HEK293 (cell line): ENCODE measurements around the gene ZSCAN9.

Experiments
- CTCF ChIP-seq: fragments of 450-650 bp; formaldehyde crosslinking; IDR thresholded peaks from 2 replicates; pipeline ENCODE4 v1.5.1; 2016; ENCODE audit warnings: missing biosample characterization, missing genetic modification characterization
- ELK4 ChIP-seq: IDR thresholded peaks from 2 replicates; pipeline ENCODE4 v1.6.1; 2011; ENCODE audit warnings: mild to moderate bottlenecking, low read depth, low read length, borderline replicate concordance
- KLF1 ChIP-seq: fragments of 450-650 bp; formaldehyde crosslinking; IDR thresholded peaks from 2 replicates; pipeline ENCODE4 v1.5.1; 2016; ENCODE audit warnings: missing biosample characterization, missing genetic modification characterization
- MYNN ChIP-seq: fragments of 450-650 bp; formaldehyde crosslinking; IDR thresholded peaks from 2 replicates; pipeline ENCODE4 v1.5.1; 2016; ENCODE audit warnings: missing biosample characterization, missing genetic modification characterization, borderline replicate concordance
- OVOL3 ChIP-seq: fragments of 450-650 bp; formaldehyde crosslinking; IDR thresholded peaks from 2 replicates; pipeline ENCODE4 v1.5.1; 2016; ENCODE audit warnings: missing biosample characterization, missing genetic modification characterization
- PRDM1 ChIP-seq: fragments of 450-650 bp; formaldehyde crosslinking; IDR thresholded peaks from 2 replicates; pipeline ENCODE4; 2016; ENCODE audit warnings: missing biosample characterization, missing genetic modification characterization
- SALL2 ChIP-seq: fragments of 450-650 bp; formaldehyde crosslinking; IDR thresholded peaks from 2 replicates; pipeline ENCODE4 v1.5.0; 2017; ENCODE audit warnings: missing biosample characterization, mild to moderate bottlenecking, missing genetic modification characterization, borderline replicate concordance
- SP2 ChIP-seq: fragments of 450-650 bp; formaldehyde crosslinking; IDR thresholded peaks from 2 replicates; pipeline ENCODE4 v1.5.1; 2016; ENCODE audit warnings: missing biosample characterization, missing genetic modification characterization
- ZBTB11 ChIP-seq: fragments of 450-650 bp; formaldehyde crosslinking; conservative IDR thresholded peaks from 2 replicates; pipeline ENCODE4 v1.5.1; 2016; ENCODE audit warnings: low read depth, missing biosample characterization, missing genetic modification characterization
- ZBTB20 ChIP-seq: fragments of 450-650 bp; formaldehyde crosslinking; IDR thresholded peaks from 2 replicates; pipeline ENCODE4 v1.5.1; 2016; ENCODE audit warnings: missing biosample characterization, missing genetic modification characterization
- ZBTB21 ChIP-seq: fragments of 450-650 bp; formaldehyde crosslinking; IDR thresholded peaks from 2 replicates; pipeline ENCODE4 v1.5.1; 2017; ENCODE audit warnings: missing biosample characterization, missing genetic modification characterization
- ZBTB48 ChIP-seq: fragments of 450-650 bp; formaldehyde crosslinking; IDR thresholded peaks from 2 replicates; pipeline ENCODE4 v1.5.1; 2016; ENCODE audit warnings: missing biosample characterization, missing genetic modification characterization
- ZNF266 ChIP-seq: fragments of 450-650 bp; formaldehyde crosslinking; IDR thresholded peaks from 2 replicates; pipeline ENCODE4 v1.5.1; 2016; ENCODE audit warnings: missing biosample characterization, missing genetic modification characterization, low read depth
- ZNF280C ChIP-seq: fragments of 450-650 bp; formaldehyde crosslinking; IDR thresholded peaks from 2 replicates; pipeline ENCODE4 v1.5.1; 2016; ENCODE audit warnings: missing biosample characterization, missing genetic modification characterization
- ZNF292 ChIP-seq: fragments of 450-650 bp; formaldehyde crosslinking; IDR thresholded peaks from 2 replicates; pipeline ENCODE4 v1.5.1; 2016; ENCODE audit warnings: low read depth, missing biosample characterization, missing genetic modification characterization, borderline replicate concordance
- ZNF302 ChIP-seq: fragments of 450-650 bp; formaldehyde crosslinking; IDR thresholded peaks from 2 replicates; pipeline ENCODE4 v1.5.1; 2016; ENCODE audit warnings: missing biosample characterization, missing genetic modification characterization, low read depth
- ZNF366 ChIP-seq: fragments of 450-650 bp; formaldehyde crosslinking; conservative IDR thresholded peaks from 2 replicates; pipeline ENCODE4 v1.5.1; 2016; ENCODE audit warnings: missing biosample characterization, missing genetic modification characterization
- ZNF404 ChIP-seq: fragments of 450-650 bp; formaldehyde crosslinking; IDR thresholded peaks from 2 replicates; pipeline ENCODE4 v1.5.1; 2017; ENCODE audit warnings: missing biosample characterization, missing genetic modification characterization
- ZNF423 ChIP-seq: fragments of 450-650 bp; formaldehyde crosslinking; IDR thresholded peaks from 2 replicates; pipeline ENCODE4 v1.5.1; 2016; ENCODE audit warnings: missing biosample characterization, missing genetic modification characterization
- ZNF433 ChIP-seq: fragments of 450-650 bp; formaldehyde crosslinking; IDR thresholded peaks from 2 replicates; pipeline ENCODE4 v1.5.1; 2016; ENCODE audit warnings: missing biosample characterization, missing genetic modification characterization, low read depth
- ZNF488 ChIP-seq: fragments of 450-650 bp; formaldehyde crosslinking; IDR thresholded peaks from 2 replicates; pipeline ENCODE4 v1.5.1; 2016; ENCODE audit warnings: missing biosample characterization, missing genetic modification characterization
- ZNF501 ChIP-seq: fragments of 450-650 bp; formaldehyde crosslinking; IDR thresholded peaks from 2 replicates; pipeline ENCODE4 v1.5.1; 2016; ENCODE audit warnings: missing biosample characterization, missing genetic modification characterization
- ZNF610 ChIP-seq: fragments of 450-650 bp; formaldehyde crosslinking; IDR thresholded peaks from 2 replicates; pipeline ENCODE4 v1.5.1; 2016; ENCODE audit warnings: missing biosample characterization, missing genetic modification characterization, borderline replicate concordance
- ZNF658 ChIP-seq: fragments of 450-650 bp; formaldehyde crosslinking; IDR thresholded peaks from 2 replicates; pipeline ENCODE4; 2016; ENCODE audit warnings: missing biosample characterization, missing genetic modification characterization
- ZNF660 ChIP-seq: fragments of 450-650 bp; IDR thresholded peaks from 2 replicates; pipeline ENCODE4 v1.5.1; 2018; ENCODE audit warnings: missing biosample characterization, mild to moderate bottlenecking, missing genetic modification characterization
- ZNF677 ChIP-seq: fragments of 450-650 bp; IDR thresholded peaks from 2 replicates; pipeline ENCODE4 v1.5.0; 2018; ENCODE audit warnings: missing biosample characterization, mild to moderate bottlenecking, missing genetic modification characterization, moderate library complexity
- ZNF701 ChIP-seq: fragments of 450-650 bp; formaldehyde crosslinking; IDR thresholded peaks from 2 replicates; pipeline ENCODE4 v1.5.1; 2016; ENCODE audit warnings: missing biosample characterization, missing genetic modification characterization
- ZNF792 ChIP-seq: fragments of 450-650 bp; formaldehyde crosslinking; IDR thresholded peaks from 2 replicates; pipeline ENCODE4 v1.5.1; 2016; ENCODE audit warnings: missing biosample characterization, missing genetic modification characterization
- ZNF830 ChIP-seq: fragments of 450-650 bp; IDR thresholded peaks from 2 replicates; pipeline ENCODE4 v1.5.0; 2018; ENCODE audit warnings: missing biosample characterization, missing genetic modification characterization, low read depth, mild to moderate bottlenecking, moderate library complexity

The ZSCAN9 gene

GRCh38 chr6:28281288-28282064 lies 56.4 kb downstream of the ZSCAN9 start, which contains the start of gene PGBD1 (continued):
- TF ChIP-seq MYNN (tag by site-specific recombination) (no peak), KLF1 (tag by site-specific recombination) (peak; percentile 56; the same call in 1 of the 2 replicates), ZNF701 (tag by site-specific recombination) (no peak), ZNF660 (tag by site-specific recombination) (peak; percentile 84), SP2 (tag by site-specific recombination) (peak; percentile 55), SALL2 (tag by site-specific recombination) (no peak), CTCF (tag by site-specific recombination) (0 out of 2 replicates have a peak, but pooled peaks have one; percentile 25), ZBTB20 (tag by site-specific recombination) (peak; percentile 71), ZNF433 (no peak), ZBTB11 (tag by site-specific recombination) (peak; percentile 57; the same call in 1 of the 2 replicates), ELK4 (no peak), ZNF830 (no peak), ZNF677 (tag by site-specific recombination) (no peak), ZNF292 (no peak), ZBTB48 (no peak), ZNF501 (tag by site-specific recombination) (peak; percentile 90), ZNF266 (no peak), ZNF423 (tag by site-specific recombination) (peak; percentile 47; the same call in 1 of the 2 replicates), ZNF280C (tag by site-specific recombination) (no peak), ZNF404 (tag by site-specific recombination) (no peak), ZNF488 (tag by site-specific recombination) (no peak), ZNF366 (tag by site-specific recombination) (no peak), ZBTB21 (tag by site-specific recombination) (no peak), ZNF792 (tag by site-specific recombination) (no peak), ZNF302 (tag by site-specific recombination) (no peak), PRDM1 (tag by site-specific recombination) (no peak), ZNF610 (tag by site-specific recombination) (no peak), ZNF658 (no peak), OVOL3 (tag by site-specific recombination) (peak; percentile 26; the same call in 1 of the 2 replicates)
